ENCODE data around the gene PLA2G3.
"Not testable (repeated sequence)": the region's sequence is repeated elsewhere in the genome, so short reads cannot be mapped to it uniquely, and the experiment has no call there.

Gene PLA2G3

GRCh38 chr22:31099841-31100761 is 40.2 kb downstream of the PLA2G3 start:
- no peak for DNase-seq (ENCODE audit: low spot score)

- no peak for DNase-seq (ENCODE audit: low spot score)
Measured at GRCh38 chr22:31099386-31099785, 40.9 kb downstream of the PLA2G3 start.

GRCh38 chr22:31098632-31099110 is 41.6 kb downstream of the PLA2G3 start:
- no peak for DNase-seq (ENCODE audit: low spot score)

- DNase-seq (ENCODE audit: low spot score): no peak
Measured at GRCh38 chr22:31097941-31098631, 42.2 kb downstream of the PLA2G3 start.

GRCh38 chr22:31097539-31097938 is 42.8 kb downstream of the PLA2G3 start:
- DNase-seq (ENCODE audit: low spot score): not testable (repeated sequence)

- no peak for DNase-seq (ENCODE audit: low spot score)
Measured at GRCh38 chr22:31096657-31097279, 43.5 kb downstream of the PLA2G3 start.

- no peak for DNase-seq (ENCODE audit: low spot score)
Measured at GRCh38 chr22:31095637-31096249, 44.6 kb downstream of the PLA2G3 start.

GRCh38 chr22:31094741-31095140 is 45.6 kb downstream of the PLA2G3 start:
- no peak for DNase-seq (ENCODE audit: low spot score)

GRCh38 chr22:31094021-31094551 is 46.2 kb downstream of the PLA2G3 start:
- no peak for DNase-seq (ENCODE audit: low spot score)

- DNase-seq (ENCODE audit: low spot score): no peak
Measured at GRCh38 chr22:31093086-31093850, 47.0 kb downstream of the PLA2G3 start.

- DNase-seq (ENCODE audit: low spot score): no peak
Measured at GRCh38 chr22:31092161-31092560, 48.1 kb downstream of the PLA2G3 start.

- DNase-seq (ENCODE audit: low spot score): no peak
Measured at GRCh38 chr22:31091106-31091975, 49.0 kb downstream of the PLA2G3 start.

- DNase-seq (ENCODE audit: low spot score): no peak
Measured at GRCh38 chr22:31090217-31091085, 49.9 kb downstream of the PLA2G3 start.

GRCh38 chr22:31089160-31090100 is 50.9 kb downstream of the PLA2G3 start:
- DNase-seq (ENCODE audit: low spot score): no peak

GRCh38 chr22:31088233-31088986 is 51.9 kb downstream of the PLA2G3 start:
- DNase-seq (ENCODE audit: low spot score): peak; percentile 60

- peak; percentile 58 for DNase-seq (ENCODE audit: low spot score)
Measured at GRCh38 chr22:31087744-31088215, 52.5 kb downstream of the PLA2G3 start.
